Measurements from ENCODE around the gene DFFA. TPM values are rescaled to one million over a fixed set of nuclear protein-coding genes. Genes with fewer than 3 reads are reported as not detected.

Gene DFFA
- total and polyA plus RNA-seq, 2 donors (not counting 3 experiments of a cell fraction or from before 2014, with no cell fraction given): 30.0 to 44.5 TPM

- peaks cover 4% of the 10 kb centered on the region for H3K79me2 ChIP-seq (ENCODE audit: control insufficient read depth, insufficient read depth, low read length)
- POLR2A ChIA-PET: no interaction called here
- peaks cover 3% of the 10 kb centered on the region for H3K4me1 ChIP-seq (ENCODE audit: control insufficient read depth, extremely low read depth, insufficient read depth, low read length)
- no peak overlapping the region for H3K9ac ChIP-seq (replicated peaks; ENCODE audit: extremely low read depth, insufficient read depth, low read length)
- H3K4me2 ChIP-seq (ENCODE audit: insufficient read depth, low read length): no peak overlapping the region
- TF ChIP-seq, protein P1, sequence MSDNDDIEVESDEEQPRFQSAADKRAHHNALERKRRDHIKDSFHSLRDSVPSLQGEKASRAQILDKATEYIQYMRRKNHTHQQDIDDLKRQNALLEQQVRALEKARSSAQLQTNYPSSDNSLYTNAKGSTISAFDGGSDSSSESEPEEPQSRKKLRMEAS (IDR thresholded peaks at IDR 0.05; ENCODE audit: insufficient read depth, insufficient read length): no peak
- TF ChIP-seq EZH2 (IDR thresholded peaks at IDR 0.05; ENCODE audit: borderline replicate concordance, low read depth, low read length, severe bottlenecking): no peak
- no peak for TF ChIP-seq GATA2 (IDR thresholded peaks at IDR 0.05; ENCODE audit: insufficient read depth, insufficient read length, low read depth, low read length)
- no peak for TF ChIP-seq POLR2AphosphoS5 (IDR thresholded peaks at IDR 0.05; ENCODE audit: insufficient read depth, low read depth, low read length)
- TF ChIP-seq POLR2A (IDR thresholded peaks at IDR 0.05; ENCODE audit: low read depth, low read length): no peak
- TF ChIP-seq FOS (IDR thresholded peaks at IDR 0.05; ENCODE audit: borderline replicate concordance, insufficient read depth, low read length): no peak
- no peak for FAIRE-seq
- H3K4me3 ChIP-seq (replicated peaks in 1 of 3; ENCODE audit: insufficient read depth in 1 of 3, low read depth in 1 of 3, low read length in 3 of 3): no peak overlapping the region
- dilution Hi-C loops (cut with MboI; ENCODE audit: extremely low pct_ligation_motif_present, low sequenced_read_pairs): no loop called here
- H2AFZ ChIP-seq (ENCODE audit: low read depth, low read length): no peak overlapping the region
- intact Hi-C loops (cut with micrococcal nuclease): no loop called here
- CTCF ChIA-PET: interaction anchor here (1.0 to 2.5 kb wide), 4 partner anchors 13 to 344 kb away, joined by 4 to 21 read pairs (median 12); no protein-coding TSS in a partner anchor
- no peaks in the 10 kb centered on the region for H3K9me1 ChIP-seq (replicated peaks; ENCODE audit: control insufficient read depth, extremely low read depth, insufficient read depth, low read length)
- DNase-seq (ENCODE audit: low read depth, low spot score): no peak
- BruUV-seq (replicated peaks): no TSS peak
- no peaks in the 10 kb centered on the region for H4K20me1 ChIP-seq (replicated peaks; ENCODE audit: control insufficient read depth, extremely low read depth, insufficient read depth, low read length)
- H3K36me3 ChIP-seq (ENCODE audit: control insufficient read depth in 2 of 2, extremely low read depth in 1 of 2, insufficient read depth in 2 of 2, low read length in 2 of 2): no peaks in the 10 kb centered on the region
- H3K27me3 ChIP-seq (ENCODE audit: control insufficient read depth in 2 of 2, insufficient read depth in 2 of 2, low read length in 2 of 2): no peaks in the 10 kb centered on the region
- no peaks in the 10 kb centered on the region for H3K9me3 ChIP-seq (replicated peaks; ENCODE audit: control insufficient read depth, insufficient read depth, low read length)
- H3K27ac ChIP-seq (ENCODE audit: insufficient read depth, low read depth, low read length): no peak overlapping the region
Observed at GRCh38 chr1:10521537-10522157, 49.3 kb upstream of the DFFA start.

DNA sequence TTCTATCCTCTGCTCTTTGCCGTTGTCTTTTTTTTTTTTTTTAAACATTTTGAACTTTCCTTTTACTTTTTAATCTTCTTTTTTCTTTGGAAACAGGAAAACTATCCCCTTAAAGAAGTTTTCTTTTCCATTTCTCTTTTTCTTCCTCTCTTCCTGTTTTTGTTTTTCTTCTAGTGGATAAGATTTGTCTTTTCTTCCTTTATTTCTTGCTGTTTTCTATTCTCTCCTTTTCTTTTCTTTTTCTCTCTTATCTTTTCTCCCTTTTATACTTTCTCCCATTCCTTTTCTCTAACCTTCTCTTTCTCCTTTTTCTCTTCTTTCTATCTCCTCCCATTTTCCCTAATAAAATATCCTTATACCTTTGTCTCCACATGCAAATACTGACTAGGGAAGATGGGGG is 48.6 kb upstream of the DFFA start:
- H3K27me3 ChIP-seq (ENCODE audit: control insufficient read depth in 2 of 2, insufficient read depth in 2 of 2, low read length in 2 of 2): no peaks in the 10 kb centered on the region
- ChIA-PET POLR2A (no interaction called here), CTCF (interaction anchor here (1.5 to 2.5 kb wide), 4 partner anchors 7 to 26 kb away, joined by 5 to 12 read pairs (median 10); no protein-coding TSS in a partner anchor)
- no peak for FAIRE-seq
- no TSS peak for BruUV-seq (replicated peaks)
- no peaks in the 10 kb centered on the region for H3K9me3 ChIP-seq (replicated peaks; ENCODE audit: control insufficient read depth, insufficient read depth, low read length)
- H3K79me2 ChIP-seq (ENCODE audit: control insufficient read depth, insufficient read depth, low read length): peaks cover 7% of the 10 kb centered on the region
- no peak overlapping the region for H2AFZ ChIP-seq (ENCODE audit: low read depth, low read length)
- H3K27ac ChIP-seq (ENCODE audit: insufficient read depth, low read depth, low read length): no peak overlapping the region
- no peak overlapping the region for H3K9ac ChIP-seq (replicated peaks; ENCODE audit: extremely low read depth, insufficient read depth, low read length)
- no peaks in the 10 kb centered on the region for H4K20me1 ChIP-seq (replicated peaks; ENCODE audit: control insufficient read depth, extremely low read depth, insufficient read depth, low read length)
- peaks cover 3% of the 10 kb centered on the region for H3K4me1 ChIP-seq (ENCODE audit: control insufficient read depth, extremely low read depth, insufficient read depth, low read length)
- intact Hi-C loops (cut with micrococcal nuclease): no loop called here
- no peak for TF ChIP-seq POLR2AphosphoS5 (IDR thresholded peaks at IDR 0.05; ENCODE audit: insufficient read depth, low read depth, low read length)
- no peak for TF ChIP-seq MYC (IDR thresholded peaks at IDR 0.05; ENCODE audit: low read depth, low read length)
- no peak for TF ChIP-seq GATA2 (IDR thresholded peaks at IDR 0.05; ENCODE audit: insufficient read depth, insufficient read length, low read depth, low read length)
- no peak for TF ChIP-seq JUN (IDR thresholded peaks at IDR 0.05; ENCODE audit: borderline replicate concordance, insufficient read depth, insufficient read length, low read depth)
- TF ChIP-seq, protein P1 (IDR thresholded peaks at IDR 0.05; ENCODE audit: insufficient read depth, insufficient read length): no peak
- no peak for TF ChIP-seq POLR2A (IDR thresholded peaks at IDR 0.05; ENCODE audit: low read depth, low read length)
- TF ChIP-seq, protein P2, sequence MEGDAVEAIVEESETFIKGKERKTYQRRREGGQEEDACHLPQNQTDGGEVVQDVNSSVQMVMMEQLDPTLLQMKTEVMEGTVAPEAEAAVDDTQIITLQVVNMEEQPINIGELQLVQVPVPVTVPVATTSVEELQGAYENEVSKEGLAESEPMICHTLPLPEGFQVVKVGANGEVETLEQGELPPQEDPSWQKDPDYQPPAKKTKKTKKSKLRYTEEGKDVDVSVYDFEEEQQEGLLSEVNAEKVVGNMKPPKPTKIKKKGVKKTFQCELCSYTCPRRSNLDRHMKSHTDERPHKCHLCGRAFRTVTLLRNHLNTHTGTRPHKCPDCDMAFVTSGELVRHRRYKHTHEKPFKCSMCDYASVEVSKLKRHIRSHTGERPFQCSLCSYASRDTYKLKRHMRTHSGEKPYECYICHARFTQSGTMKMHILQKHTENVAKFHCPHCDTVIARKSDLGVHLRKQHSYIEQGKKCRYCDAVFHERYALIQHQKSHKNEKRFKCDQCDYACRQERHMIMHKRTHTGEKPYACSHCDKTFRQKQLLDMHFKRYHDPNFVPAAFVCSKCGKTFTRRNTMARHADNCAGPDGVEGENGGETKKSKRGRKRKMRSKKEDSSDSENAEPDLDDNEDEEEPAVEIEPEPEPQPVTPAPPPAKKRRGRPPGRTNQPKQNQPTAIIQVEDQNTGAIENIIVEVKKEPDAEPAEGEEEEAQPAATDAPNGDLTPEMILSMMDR (IDR thresholded peaks at IDR 0.05; ENCODE audit: extremely low read depth in 1 of 2, insufficient read depth in 1 of 2, low read depth in 1 of 2, low read length in 2 of 2): no peak
- no peak for TF ChIP-seq EZH2 (IDR thresholded peaks at IDR 0.05; ENCODE audit: borderline replicate concordance, low read depth, low read length, severe bottlenecking)
- no peak overlapping the region for H3K4me3 ChIP-seq (replicated peaks in 1 of 3; ENCODE audit: insufficient read depth in 1 of 3, low read depth in 1 of 3, low read length in 3 of 3)
- H3K9me1 ChIP-seq (replicated peaks; ENCODE audit: control insufficient read depth, extremely low read depth, insufficient read depth, low read length): no peaks in the 10 kb centered on the region
- dilution Hi-C loops (cut with MboI; ENCODE audit: extremely low pct_ligation_motif_present, low sequenced_read_pairs): no loop called here
- H3K4me2 ChIP-seq (ENCODE audit: insufficient read depth, low read length): no peak overlapping the region
- no peaks in the 10 kb centered on the region for H3K36me3 ChIP-seq (ENCODE audit: control insufficient read depth in 2 of 2, extremely low read depth in 1 of 2, insufficient read depth in 2 of 2, low read length in 2 of 2)
- no peak for DNase-seq (ENCODE audit: low read depth, low spot score)
